GM23338 (cell line): ENCODE data around the gene DNAH9. TPM values are rescaled to one million over a fixed set of nuclear protein-coding genes. Genes with fewer than 3 reads are reported as not detected.

Experiments
- ATAC-seq: fragments of 200-7000 bp; cut with Tn5 transposase; 3 replicates; pipeline ENCODE4 v1.9.1; 2020
- DNase-seq: peaks from one replicate; pipeline ENCODE4 v3.0.0-alpha.2; 2015; ENCODE audit warnings: low spot score
- H2AFZ ChIP-seq: fragments of 200-600 bp; sonication (generic); 2 replicates; pipeline ENCODE4 v1.8.0; 2016; ENCODE audit warnings: antibody characterized with exemption, mild to moderate bottlenecking, moderate library complexity
- H3F3A ChIP-seq: fragments of 200-600 bp; sonication (generic); replicated peaks from 2 replicates; pipeline ENCODE4 v1.8.0; 2017; ENCODE audit warnings: antibody characterized with exemption, mixed run types, low read depth
- H3K27ac ChIP-seq: fragments of 200-600 bp; sonication (generic); 2 replicates; pipeline ENCODE4 v1.6.1; 2016; ENCODE audit warnings: low read depth
- H3K27me3 ChIP-seq: fragments of 200-600 bp; sonication (generic); 2 replicates; pipeline ENCODE4 v1.8.0; 2016; ENCODE audit warnings: mild to moderate bottlenecking, mixed run types, moderate library complexity; ENCODE audit not compliant: insufficient read depth
- H3K36me3 ChIP-seq: fragments of 200-600 bp; sonication (generic); 2 replicates; pipeline ENCODE4 v1.8.0; 2016; ENCODE audit warnings: mild to moderate bottlenecking; ENCODE audit not compliant: insufficient read depth
- H3K4me1 ChIP-seq: fragments of 200-600 bp; sonication (generic); 2 replicates; pipeline ENCODE4 v1.8.0; 2016; ENCODE audit warnings: mild to moderate bottlenecking, moderate library complexity; ENCODE audit not compliant: insufficient read depth
- H3K4me2 ChIP-seq: fragments of 200-600 bp; sonication (generic); 2 replicates; pipeline ENCODE4 v1.7.1; 2017; ENCODE audit warnings: mixed run types
- H3K4me3 ChIP-seq: fragments of 200-600 bp; sonication (generic); 2 replicates; pipeline ENCODE4 v1.6.1; 2016; ENCODE audit warnings: mixed run types
- H3K79me2 ChIP-seq: fragments of 200-600 bp; sonication (generic); replicated peaks from 2 replicates; pipeline ENCODE4 v1.8.0; 2017; ENCODE audit warnings: mild to moderate bottlenecking; ENCODE audit not compliant: insufficient read depth
- H3K9me2 ChIP-seq: fragments of 200-600 bp; sonication (generic); 2 replicates; pipeline ENCODE4 v1.8.0; 2017; ENCODE audit not compliant: insufficient read depth
- H4K20me1 ChIP-seq: fragments of 200-600 bp; sonication (generic); replicated peaks from 2 replicates; pipeline ENCODE4 v1.8.0; 2017; ENCODE audit warnings: mild to moderate bottlenecking; ENCODE audit not compliant: insufficient read depth
- H3K27ac Mint-ChIP-seq: 2 replicates; pipeline ENCODE4 v1.8.0; 2020; ENCODE audit warnings: inconsistent platforms, mild to moderate bottlenecking, moderate library complexity, mixed read lengths
- H3K27me3 Mint-ChIP-seq: 3 replicates; pipeline ENCODE4 v1.8.0; 2022; ENCODE audit warnings: low read depth, mild to moderate bottlenecking, moderate library complexity, mixed read lengths, inconsistent platforms; ENCODE audit not compliant: insufficient read depth, poor library complexity
- H3K36me3 Mint-ChIP-seq: 3 replicates; pipeline ENCODE4 v1.8.0; 2021; ENCODE audit warnings: low read depth, mild to moderate bottlenecking, inconsistent platforms, moderate library complexity, mixed read lengths
- H3K4me1 Mint-ChIP-seq: 3 replicates; pipeline ENCODE4 v1.8.0; 2020; ENCODE audit warnings: mild to moderate bottlenecking, inconsistent platforms, mixed read lengths
- H3K4me3 Mint-ChIP-seq: 3 replicates; pipeline ENCODE4 v1.8.0; 2021; ENCODE audit warnings: moderate library complexity, mild to moderate bottlenecking, inconsistent platforms, mixed read lengths
- H3K9me3 Mint-ChIP-seq: 3 replicates; pipeline ENCODE4 v1.8.0; 2020; ENCODE audit warnings: moderate library complexity, mild to moderate bottlenecking, inconsistent platforms, mixed read lengths
- CREB1 ChIP-seq: fragments of 250-450 bp; sonication (Bioruptor Pico); IDR thresholded peaks from 2 replicates; pipeline ENCODE4 v1.5.0; 2020; ENCODE audit warnings: low read depth, mild to moderate bottlenecking, moderate library complexity
- ETS1 ChIP-seq: IDR thresholded peaks from 2 replicates; pipeline ENCODE4 v1.6.1; 2016; ENCODE audit warnings: antibody characterized with exemption
- ZNF462 ChIP-seq: fragments of 250-450 bp; sonication (Bioruptor Pico); IDR thresholded peaks from 2 replicates; pipeline ENCODE4 v1.5.0; 2020; ENCODE audit warnings: mild to moderate bottlenecking, moderate library complexity
- polyA plus RNA-seq: library from polyadenylated mRNA; unstranded; fragments of >200 nt; fragmentation: Nextera tagmentation; extraction: Ambion mirVana; gene quantifications from 2 replicates; pipeline ENCODE4 v1.2.1, GENCODE V29; 2016
- total RNA-seq: library from RNA; depleted of rRNA; stranded (reverse); fragments of >200 nt; shearing (Covaris generic); gene quantifications from 2 replicates; pipeline ENCODE4 v1.2.3, GENCODE V29; 2014

DNAH9 gene
- total and polyA plus RNA-seq, 2 experiments from 2014 or later: not detected

GRCh38 chr17:11739848-11740247, 141.6 kb downstream of the DNAH9 start (continued):
- TF ChIP-seq ZNF462 (CRISPR knock-in tag) (no peak), ETS1 (no peak)

GRCh38 chr17:11742886-11743285, 144.6 kb downstream of the DNAH9 start:
- no peak overlapping the region for H3K4me3 ChIP-seq
- TF ChIP-seq ZNF462 (CRISPR knock-in tag): no peak
- no peak for TF ChIP-seq ETS1
- no peak for TF ChIP-seq CREB1 (CRISPR knock-in tag)
- ATAC-seq: no peak
- no peaks in the 10 kb centered on the region for H4K20me1 ChIP-seq
- Mint-ChIP-seq H3K9me3 (peaks cover 99% of the 10 kb centered on the region; the same call in 2 of the 3 replicates), H3K4me3 (no peak overlapping the region), H3K27ac (no peak overlapping the region), H3K36me3 (peaks cover 34% of the 10 kb centered on the region), H3K4me1 (no peaks in the 10 kb centered on the region), H3K27me3 (peaks cover 8% of the 10 kb centered on the region)
- no peak overlapping the region for H2AFZ ChIP-seq
- H3F3A ChIP-seq: no peaks in the 10 kb centered on the region
- H3K4me1 ChIP-seq: no peaks in the 10 kb centered on the region
- no peaks in the 10 kb centered on the region for H3K79me2 ChIP-seq
- DNase-seq: peak; percentile 0
- H3K4me2 ChIP-seq: no peak overlapping the region
- no peak overlapping the region for H3K27ac ChIP-seq
- no peaks in the 10 kb centered on the region for H3K27me3 ChIP-seq
- no peaks in the 10 kb centered on the region for H3K9me2 ChIP-seq
- no peaks in the 10 kb centered on the region; the same call in 1 of the 2 replicates for H3K36me3 ChIP-seq
